Muscle of leg (tissue), 11 donors: ENCODE measurements around the gene SLC25A22. TPM values are rescaled to one million over a fixed set of nuclear protein-coding genes. Genes with fewer than 3 reads are reported as not detected.

Experiments used
- DNase-seq: peaks from one replicate; pipeline ENCODE4 v3.0.0; 2013
- H3K27ac ChIP-seq: one replicate; pipeline ENCODE4 v1.5.1; 2013; ENCODE audit warnings: mild to moderate bottlenecking, low read length, control low read depth
- H3K27me3 ChIP-seq: one replicate; pipeline ENCODE4 v1.6.1; 2013; ENCODE audit warnings: low read length; ENCODE audit not compliant: control insufficient read depth, insufficient read depth
- H3K36me3 ChIP-seq: one replicate; pipeline ENCODE4 v1.6.1; 2013; ENCODE audit warnings: low read length; ENCODE audit not compliant: control insufficient read depth, insufficient read depth
- H3K4me1 ChIP-seq: one replicate; pipeline ENCODE4 v1.6.1; 2013; ENCODE audit warnings: low read length; ENCODE audit not compliant: control insufficient read depth, insufficient read depth
- H3K4me3 ChIP-seq: one replicate; pipeline ENCODE4 v1.5.1; 2013; ENCODE audit warnings: low read length, control low read depth
- H3K9me3 ChIP-seq: replicated peaks from 2 replicates; pipeline ENCODE4 v1.6.1; 2013; ENCODE audit warnings: low read depth, low read length; ENCODE audit not compliant: control insufficient read depth
- whole genome bisulfite sequencing: methylation state at CpG from one replicate; pipeline ENCODE4 v1.1.5; 2013; ENCODE audit warnings: missing lambda C conversion rate; ENCODE audit not compliant: insufficient coverage; 5-methylcytosine and 5-hydroxymethylcytosine counted together
- polyA plus RNA-seq, 8 donors: library from polyadenylated mRNA; unstranded; fragments of 120-200 nt; gene quantifications; one replicate each; pipeline versions ENCODE4 v1.2.1 to v1.2.3, GENCODE V29; 2013; ENCODE audit warnings: inconsistent platforms in 1 of 8, low replicate concordance in 1 of 8; ENCODE audit not compliant: insufficient read length in 8 of 8, insufficient read depth in 1 of 8
- total RNA-seq: library from RNA; stranded (reverse); fragments of 120-200 nt; gene quantifications from one replicate; pipeline ENCODE4 v1.2.4, GENCODE V29; 2013

SLC25A22 gene
- total and polyA plus RNA-seq, 9 donors, result 5.4 to 15.8 (median 13.6) TPM

- no peaks in the 10 kb centered on the region for H3K27me3 ChIP-seq
- H3K4me1 ChIP-seq, result no peaks in the 10 kb centered on the region
- H3K27ac ChIP-seq, result no peak overlapping the region
- 86% methylated on average over 17 of the region's 22 CpGs for WGBS
- H3K4me3 ChIP-seq, result no peak overlapping the region
- no peak for DNase-seq
- H3K36me3 ChIP-seq, result peaks cover 74% of the 10 kb centered on the region
- H3K9me3 ChIP-seq, result no peaks in the 10 kb centered on the region
Observed at GRCh38 chr11:763549-764321, 34.3 kb downstream of the SLC25A22 start.

- Histone ChIP-seq H3K27me3 (no peaks in the 10 kb centered on the region), H3K4me3 (no peak overlapping the region), H3K4me1 (no peaks in the 10 kb centered on the region), H3K9me3 (no peaks in the 10 kb centered on the region), H3K36me3 (peaks cover 74% of the 10 kb centered on the region), H3K27ac (no peak overlapping the region)
- no peak for DNase-seq
- 84% methylated on average over 5 of the region's 24 CpGs for WGBS
Observed at GRCh38 chr11:763073-763463, 35.0 kb downstream of the SLC25A22 start.

- Histone ChIP-seq H3K27ac (no peak overlapping the region), H3K27me3 (no peaks in the 10 kb centered on the region), H3K4me3 (no peak overlapping the region), H3K36me3 (peaks cover 76% of the 10 kb centered on the region), H3K9me3 (no peaks in the 10 kb centered on the region), H3K4me1 (no peaks in the 10 kb centered on the region)
- WGBS, result 50% methylated on average over 5 of the region's 10 CpGs
- no peak for DNase-seq
Observed at GRCh38 chr11:762421-763072, 35.5 kb downstream of the SLC25A22 start.

- DNase-seq, result no peak
- Histone ChIP-seq H3K4me1 (no peaks in the 10 kb centered on the region), H3K27me3 (no peaks in the 10 kb centered on the region), H3K27ac (no peak overlapping the region), H3K4me3 (no peak overlapping the region), H3K36me3 (peaks cover 76% of the 10 kb centered on the region), H3K9me3 (no peaks in the 10 kb centered on the region)
- WGBS, result 89% methylated on average over 3 of the region's 8 CpGs
Observed at GRCh38 chr11:761526-762108, 36.5 kb downstream of the SLC25A22 start.

GRCh38 chr11:760236-760635 lies 37.8 kb downstream of the SLC25A22 start:
- Histone ChIP-seq H3K27me3 (no peaks in the 10 kb centered on the region), H3K4me1 (no peaks in the 10 kb centered on the region), H3K4me3 (no peak overlapping the region), H3K36me3 (peaks cover 70% of the 10 kb centered on the region), H3K27ac (no peak overlapping the region), H3K9me3 (no peaks in the 10 kb centered on the region)
- DNase-seq, result no peak

GRCh38 chr11:749731-750130 lies 48.4 kb downstream of the SLC25A22 start:
- Histone ChIP-seq H3K36me3 (no peaks in the 10 kb centered on the region), H3K27me3 (no peaks in the 10 kb centered on the region), H3K4me1 (peaks cover 17% of the 10 kb centered on the region), H3K27ac (no peak overlapping the region), H3K4me3 (no peak overlapping the region), H3K9me3 (no peaks in the 10 kb centered on the region)
- 40% methylated on average over 1 of the region's 2 CpGs for WGBS
- DNase-seq, result no peak

GRCh38 chr11:748007-748359 lies 50.1 kb downstream of the SLC25A22 start:
- no peak for DNase-seq
- Histone ChIP-seq H3K36me3 (no peaks in the 10 kb centered on the region), H3K9me3 (no peaks in the 10 kb centered on the region), H3K4me3 (peak overlapping the region; percentile 66), H3K27me3 (no peaks in the 10 kb centered on the region), H3K27ac (peak overlapping the region; percentile 7), H3K4me1 (peaks cover 17% of the 10 kb centered on the region)
- 5% methylated on average over 15 of the region's 18 CpGs for WGBS

- peak within 1 kb of the TSS; percentile 7 for H3K27ac ChIP-seq
- DNase-seq, result peak; percentile 94
- H3K4me3 ChIP-seq, result peak within 1 kb of the TSS; percentile 66
Observed at GRCh38 chr11:747158-748006, 50.7 kb downstream of the SLC25A22 start, which contains the start of gene TALDO1. Gene TALDO1 (plus strand): TSS chr11:747464. CDS start chr11:747482, 18 bp downstream.

GRCh38 chr11:746289-747157 lies 51.6 kb downstream of the SLC25A22 start:
- DNase-seq, result no peak
- Histone ChIP-seq H3K27me3 (no peaks in the 10 kb centered on the region), H3K4me1 (peaks cover 17% of the 10 kb centered on the region), H3K27ac (no peak overlapping the region), H3K9me3 (no peaks in the 10 kb centered on the region), H3K36me3 (no peaks in the 10 kb centered on the region), H3K4me3 (peak overlapping the region; percentile 66)
- 26% methylated on average over 40 of the region's 46 CpGs for WGBS

More at GRCh38 chr11:747158-748006, 50.7 kb downstream of the SLC25A22 start, which contains the start of gene TALDO1:
- H3K27me3 ChIP-seq, result no peaks in the 10 kb centered on the region
- no peaks in the 10 kb centered on the region for H3K9me3 ChIP-seq
- peaks cover 17% of the 10 kb centered on the region for H3K4me1 ChIP-seq
- WGBS, result under 1% methylated on average over 110 of the region's 112 CpGs
- no peaks in the 10 kb centered on the region for H3K36me3 ChIP-seq
